BLaER1 treated with 17β-estradiol and CSF1 and Interleukin-3, amounts not matched to agents 10 nM and 100 nM (cell line): Measurements from ENCODE around the gene ITGB2.

Source experiments
- H3K27ac ChIP-seq, 11 experiments: shearing (Covaris generic); formaldehyde crosslinking; 2 replicates each; pipeline ENCODE4 v1.8.1; 2022
- H3K27me3 ChIP-seq, 11 experiments: shearing (Covaris generic); formaldehyde crosslinking; 2 replicates each; pipeline ENCODE4 v1.8.1; 2022
- H3K36me3 ChIP-seq, 11 experiments: shearing (Covaris generic); formaldehyde crosslinking; 2 replicates each; pipeline ENCODE4 v1.8.1; 2022
- H3K4me1 ChIP-seq, 10 experiments: shearing (Covaris generic); formaldehyde crosslinking; 2 replicates each; pipeline ENCODE4 v1.8.1; 2022
- H3K4me2 ChIP-seq, 11 experiments: shearing (Covaris generic); formaldehyde crosslinking; 2 replicates each; pipeline ENCODE4 v1.8.1; 2022
- H3K4me3 ChIP-seq, 10 experiments: shearing (Covaris generic); formaldehyde crosslinking; 2 replicates each; pipeline ENCODE4 v1.8.1; 2022
- H3K9ac ChIP-seq, 11 experiments: shearing (Covaris generic); formaldehyde crosslinking; 2 replicates each; pipeline ENCODE4 v1.8.1; 2022
- H3K9me3 ChIP-seq, 11 experiments: shearing (Covaris generic); formaldehyde crosslinking; replicated peaks in 1 of 11; 2 replicates each; pipeline ENCODE4 v1.8.1; 2022
- H4K20me1 ChIP-seq, 11 experiments: shearing (Covaris generic); formaldehyde crosslinking; 2 replicates each; pipeline ENCODE4 v1.8.1; 2022
- Cebpa-rat ChIP-seq, 11 experiments: shearing (Covaris generic); IDR thresholded peaks; 2 replicates each; pipeline ENCODE4 v1.8.1; 2022

The ITGB2 gene

GRCh38 chr21:44842087-44842486, 78.6 kb downstream of the ITGB2 start:
- no peaks in the 10 kb centered on the region for H3K9me3 ChIP-seq
- peaks cover 0 to 12% (median 5%) of the 10 kb centered on the region in 11 experiments; a peak in 12 of 22 replicates for H4K20me1 ChIP-seq
- H3K4me2 ChIP-seq, result no peak overlapping the region
- no peak for TF ChIP-seq Cebpa-rat (IDR thresholded peaks at IDR 0.05)
- H3K27ac ChIP-seq, result no peak overlapping the region
- no peaks in the 10 kb centered on the region for H3K27me3 ChIP-seq
- H3K36me3 ChIP-seq, result no peaks in the 10 kb centered on the region
- H3K4me1 ChIP-seq, result peaks cover 20 to 31% (median 26%) of the 10 kb centered on the region in 10 experiments
- no peak overlapping the region for H3K9ac ChIP-seq
- H3K4me3 ChIP-seq, result no peak overlapping the region

- no peak overlapping the region for H3K9ac ChIP-seq
- peaks cover 14 to 25% (median 21%) of the 10 kb centered on the region in 10 experiments for H3K4me1 ChIP-seq
- H3K36me3 ChIP-seq, result no peaks in the 10 kb centered on the region
- no peak overlapping the region for H3K4me2 ChIP-seq
- H4K20me1 ChIP-seq, result peaks cover 0 to 8% (median 0%) of the 10 kb centered on the region in 11 experiments; a peak in 2 of 22 replicates
- TF ChIP-seq Cebpa-rat (IDR thresholded peaks at IDR 0.05), result no peak
- H3K27ac ChIP-seq, result no peak overlapping the region
- no peaks in the 10 kb centered on the region for H3K27me3 ChIP-seq
- H3K9me3 ChIP-seq, result no peaks in the 10 kb centered on the region
- no peak overlapping the region for H3K4me3 ChIP-seq
Observed at GRCh38 chr21:44840771-44841170, 79.9 kb downstream of the ITGB2 start.

GRCh38 chr21:44838951-44839350, 81.7 kb downstream of the ITGB2 start:
- TF ChIP-seq Cebpa-rat (IDR thresholded peaks at IDR 0.05), result no peak
- H3K4me3 ChIP-seq, result no peak overlapping the region
- no peak overlapping the region for H3K27ac ChIP-seq
- H4K20me1 ChIP-seq, result peaks cover 0 to 8% (median 0%) of the 10 kb centered on the region in 11 experiments; a peak in 2 of 22 replicates
- H3K4me1 ChIP-seq, result peaks cover 7 to 18% (median 9%) of the 10 kb centered on the region in 10 experiments; a peak in 18 of 20 replicates
- H3K36me3 ChIP-seq, result no peaks in the 10 kb centered on the region
- no peak overlapping the region for H3K9ac ChIP-seq
- H3K4me2 ChIP-seq, result no peak overlapping the region
- H3K27me3 ChIP-seq, result no peaks in the 10 kb centered on the region
- no peaks in the 10 kb centered on the region for H3K9me3 ChIP-seq

GRCh38 chr21:44838039-44838895, 82.4 kb downstream of the ITGB2 start:
- H3K27ac ChIP-seq, result no peak overlapping the region
- no peak overlapping the region for H3K4me3 ChIP-seq
- no peaks in the 10 kb centered on the region for H3K36me3 ChIP-seq
- no peaks in the 10 kb centered on the region for H3K27me3 ChIP-seq
- H4K20me1 ChIP-seq, result peaks cover 0 to 8% (median 0%) of the 10 kb centered on the region in 11 experiments; a peak in 2 of 22 replicates
- peaks cover 7 to 18% (median 9%) of the 10 kb centered on the region in 10 experiments; a peak in 18 of 20 replicates for H3K4me1 ChIP-seq
- H3K9ac ChIP-seq, result no peak overlapping the region
- no peaks in the 10 kb centered on the region for H3K9me3 ChIP-seq
- no peak for TF ChIP-seq Cebpa-rat (IDR thresholded peaks at IDR 0.05)
- H3K4me2 ChIP-seq, result no peak overlapping the region

- no peaks in the 10 kb centered on the region for H3K36me3 ChIP-seq
Observed at GRCh38 chr21:44837537-44837936, 83.2 kb downstream of the ITGB2 start.

GRCh38 chr21:44836666-44837471, 83.8 kb downstream of the ITGB2 start:
- Histone ChIP-seq H3K27ac (no peak overlapping the region), H3K4me1 (peaks cover 10 to 23% (median 15%) of the 10 kb centered on the region in 10 experiments), H3K9ac (no peak overlapping the region; a peak in 1 of 22 replicates), H3K36me3 (no peaks in the 10 kb centered on the region), H3K4me3 (no peak overlapping the region), H4K20me1 (peaks cover 0 to 8% (median 0%) of the 10 kb centered on the region in 11 experiments; a peak in 2 of 22 replicates), H3K9me3 (no peaks in the 10 kb centered on the region), H3K27me3 (no peaks in the 10 kb centered on the region), H3K4me2 (peak overlapping the region; percentile 15 to 58 (median 41); a peak in 19 of 22 replicates)
- no peak for TF ChIP-seq Cebpa-rat (IDR thresholded peaks at IDR 0.05)

More at GRCh38 chr21:44837537-44837936, 83.2 kb downstream of the ITGB2 start:
- Histone ChIP-seq H3K9me3 (no peaks in the 10 kb centered on the region), H3K27me3 (no peaks in the 10 kb centered on the region), H3K27ac (no peak overlapping the region), H3K9ac (no peak overlapping the region), H3K4me1 (peaks cover 7 to 21% (median 12%) of the 10 kb centered on the region in 10 experiments; a peak in 18 of 20 replicates), H4K20me1 (peaks cover 0 to 8% (median 0%) of the 10 kb centered on the region in 11 experiments; a peak in 2 of 22 replicates), H3K4me2 (no peak overlapping the region), H3K4me3 (no peak overlapping the region)
- TF ChIP-seq Cebpa-rat (IDR thresholded peaks at IDR 0.05), result no peak

GRCh38 chr21:44836349-44836665, 84.4 kb downstream of the ITGB2 start:
- no peaks in the 10 kb centered on the region for H3K27me3 ChIP-seq
- H3K9me3 ChIP-seq, result no peaks in the 10 kb centered on the region
- no peaks in the 10 kb centered on the region for H3K36me3 ChIP-seq
- H3K4me1 ChIP-seq, result peaks cover 15 to 29% (median 21%) of the 10 kb centered on the region in 10 experiments
- H3K4me2 ChIP-seq, result peak overlapping the region; percentile 15 to 58 (median 41); a peak in 18 of 22 replicates
- H3K9ac ChIP-seq, result no peak overlapping the region
- H3K4me3 ChIP-seq, result no peak overlapping the region
- no peak for TF ChIP-seq Cebpa-rat (IDR thresholded peaks at IDR 0.05)
- H3K27ac ChIP-seq, result no peak overlapping the region
- peaks cover 0 to 8% (median 0%) of the 10 kb centered on the region in 11 experiments; a peak in 1 of 22 replicates for H4K20me1 ChIP-seq
